GM12865 (cell line): ENCODE measurements around the gene GALP.
"Not testable (repeated sequence)": the region's sequence is repeated elsewhere in the genome, so short reads cannot be mapped to it uniquely, and the experiment has no call there.

ENCODE experiments used
- DNase-seq: peaks from one replicate; pipeline ENCODE4 v3.0.0; 2010; ENCODE audit warnings: low read depth
- H3K4me3 ChIP-seq: 2 replicates; pipeline ENCODE4 v1.5.1; 2011; ENCODE audit warnings: mild to moderate bottlenecking, low read depth, low read length, control low read depth
- TF ChIP-seq, protein P1 (sequence below): IDR thresholded peaks from 2 replicates; pipeline ENCODE4 v1.5.1; 2011; ENCODE audit warnings: low read length, control low read depth, low read depth, inconsistent platforms; ENCODE audit not compliant: insufficient read depth; ENCODE audit errors: missing control alignments

Gene GALP

GRCh38 chr19:56163097-56163496, 12.7 kb upstream of the GALP start:
- TF ChIP-seq, protein P1, sequence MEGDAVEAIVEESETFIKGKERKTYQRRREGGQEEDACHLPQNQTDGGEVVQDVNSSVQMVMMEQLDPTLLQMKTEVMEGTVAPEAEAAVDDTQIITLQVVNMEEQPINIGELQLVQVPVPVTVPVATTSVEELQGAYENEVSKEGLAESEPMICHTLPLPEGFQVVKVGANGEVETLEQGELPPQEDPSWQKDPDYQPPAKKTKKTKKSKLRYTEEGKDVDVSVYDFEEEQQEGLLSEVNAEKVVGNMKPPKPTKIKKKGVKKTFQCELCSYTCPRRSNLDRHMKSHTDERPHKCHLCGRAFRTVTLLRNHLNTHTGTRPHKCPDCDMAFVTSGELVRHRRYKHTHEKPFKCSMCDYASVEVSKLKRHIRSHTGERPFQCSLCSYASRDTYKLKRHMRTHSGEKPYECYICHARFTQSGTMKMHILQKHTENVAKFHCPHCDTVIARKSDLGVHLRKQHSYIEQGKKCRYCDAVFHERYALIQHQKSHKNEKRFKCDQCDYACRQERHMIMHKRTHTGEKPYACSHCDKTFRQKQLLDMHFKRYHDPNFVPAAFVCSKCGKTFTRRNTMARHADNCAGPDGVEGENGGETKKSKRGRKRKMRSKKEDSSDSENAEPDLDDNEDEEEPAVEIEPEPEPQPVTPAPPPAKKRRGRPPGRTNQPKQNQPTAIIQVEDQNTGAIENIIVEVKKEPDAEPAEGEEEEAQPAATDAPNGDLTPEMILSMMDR, result no peak
- no peak overlapping the region for H3K4me3 ChIP-seq
- DNase-seq, result no peak

DNA sequence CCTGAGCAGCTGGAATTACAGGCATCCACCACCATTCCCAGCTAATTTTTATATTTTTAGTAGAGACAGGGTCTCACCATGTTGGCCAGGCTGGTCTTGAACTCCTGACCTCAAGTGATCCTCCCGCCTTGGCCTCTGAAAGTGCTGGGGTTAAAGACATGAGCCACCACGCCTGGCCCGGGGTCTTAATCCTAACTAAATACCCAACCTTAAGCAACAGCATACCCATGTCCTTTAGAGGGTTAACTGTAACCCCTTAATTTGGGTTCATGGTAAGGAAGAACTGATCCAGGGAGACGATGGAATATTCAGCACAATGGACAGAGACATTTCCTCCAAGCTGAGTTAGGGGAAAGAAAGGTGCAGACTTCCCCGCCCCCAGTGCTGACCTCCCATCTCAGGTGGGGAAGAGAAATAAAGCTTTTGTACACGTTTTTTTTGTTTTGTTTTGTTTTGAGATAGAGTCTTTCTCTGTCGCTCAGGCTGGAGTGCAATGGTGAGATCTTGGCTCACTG, 8.7 kb upstream of the GALP start:
- no peak overlapping the region for H3K4me3 ChIP-seq
- no peak for DNase-seq
- TF ChIP-seq, protein P1, result no peak

- TF ChIP-seq, protein P1, result no peak
- no peak overlapping the region for H3K4me3 ChIP-seq
- no peak for DNase-seq
Observed at GRCh38 chr19:56170261-56170660, 5.5 kb upstream of the GALP start.

DNA sequence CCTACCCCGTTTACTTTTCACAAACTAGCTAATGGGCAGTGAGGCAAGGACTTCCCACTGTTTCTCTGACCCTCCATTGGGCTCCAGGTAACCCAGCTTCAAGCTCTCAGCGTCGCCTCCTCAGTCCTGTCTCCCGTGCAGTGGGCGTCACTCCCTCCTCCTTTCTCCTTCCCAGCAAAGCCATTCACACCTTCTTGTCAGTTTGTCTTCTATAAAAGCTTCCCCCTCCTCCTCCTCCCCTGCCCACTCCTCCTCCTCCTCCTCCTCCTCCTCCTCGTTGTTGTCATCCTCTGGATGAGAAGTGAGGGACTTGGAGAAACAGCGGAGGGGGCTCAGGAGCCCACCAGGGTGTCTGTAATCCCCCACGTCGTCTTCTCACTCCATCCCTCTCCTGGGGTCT, 1.7 kb upstream of the GALP start:
- DNase-seq, result no peak
- TF ChIP-seq, protein P1, result no peak
- no peak overlapping the region for H3K4me3 ChIP-seq

DNA sequence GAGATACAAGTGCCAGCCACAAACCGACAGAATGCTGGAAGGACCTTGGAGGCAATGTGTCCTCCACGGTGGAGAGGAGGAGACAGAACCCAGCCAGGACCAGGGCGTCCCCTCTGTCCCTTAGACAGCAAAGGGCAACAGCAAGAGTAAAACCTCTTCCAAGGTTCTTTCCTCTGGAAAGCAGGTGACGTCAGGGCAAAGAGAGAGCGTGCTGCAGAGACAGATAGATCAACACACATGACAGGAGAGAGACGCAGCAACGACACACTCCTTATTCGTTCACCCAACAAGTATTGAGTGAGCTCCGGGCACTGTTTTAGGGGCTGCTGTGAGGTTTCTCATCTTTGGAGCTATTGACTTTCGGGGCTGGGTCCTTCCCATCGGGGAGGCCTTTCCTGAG, 1.3 kb upstream of the GALP start:
- TF ChIP-seq, protein P1, result no peak
- DNase-seq, result no peak

DNA sequence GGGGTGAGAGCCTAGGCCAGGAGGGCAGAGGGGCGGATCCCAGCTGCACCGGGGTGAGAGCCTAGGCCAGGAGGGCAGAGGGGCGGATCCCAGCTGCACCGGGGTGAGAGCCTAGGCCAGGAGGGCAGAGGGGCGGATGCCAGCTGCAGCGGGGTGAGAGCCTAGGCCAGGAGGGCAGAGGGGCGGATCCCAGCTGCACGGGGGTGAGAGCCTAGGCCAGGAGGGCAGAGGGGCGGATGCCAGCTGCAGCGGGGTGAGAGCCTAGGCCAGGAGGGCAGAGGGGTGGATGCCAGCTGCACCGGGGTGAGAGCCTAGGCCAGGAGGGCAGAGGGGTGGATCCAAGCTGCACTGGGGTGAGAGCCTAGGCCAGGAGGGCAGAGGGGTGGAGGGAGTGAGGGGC, 502 bp downstream of the GALP start:
- H3K4me3 ChIP-seq, DNase-seq: not testable (repeated sequence)

More for the DNA sequence above, 1.3 kb upstream of the GALP start:
- H3K4me3 ChIP-seq, result no peak overlapping the region

- TF ChIP-seq, protein P1, result no peak
- no peak for DNase-seq
- H3K4me3 ChIP-seq, result no peak overlapping the region
Observed at GRCh38 chr19:56176881-56177280, 1.1 kb downstream of the GALP start.
